Measurements from ENCODE around the gene PIBF1. TPM values are rescaled to one million over a fixed set of nuclear protein-coding genes. Genes with fewer than 3 reads are reported as not detected.

The PIBF1 gene
- total and polyA plus RNA-seq, 4 donors = 3.1 to 18.3 (median 6.5) TPM

DNA sequence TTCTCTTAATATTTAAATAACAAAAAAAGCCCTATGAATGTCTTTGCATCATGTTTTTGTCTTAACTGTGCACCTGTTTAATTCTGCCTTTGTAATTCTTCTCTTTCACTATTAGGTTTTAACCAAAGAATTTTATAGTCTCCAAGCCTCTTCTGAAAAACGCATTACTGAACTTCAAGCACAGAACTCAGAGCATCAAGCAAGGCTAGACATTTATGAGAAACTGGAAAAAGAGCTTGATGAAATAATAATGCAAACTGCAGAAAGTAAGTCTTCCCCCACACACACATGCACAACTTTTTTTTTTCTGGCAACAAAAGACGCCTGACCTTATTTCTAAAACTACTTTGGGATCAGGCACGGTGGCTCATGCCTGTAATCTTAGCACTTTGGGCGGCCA lies 126.5 kb downstream of the PIBF1 start (continued):
- TF ChIP-seq FOXA1 (IDR thresholded peaks at IDR 0.05) (no peak), RXRA (IDR thresholded peaks at IDR 0.05) (no peak), SP1 (IDR thresholded peaks at IDR 0.05) (no peak)
- TF ChIP-seq, protein P1, sequence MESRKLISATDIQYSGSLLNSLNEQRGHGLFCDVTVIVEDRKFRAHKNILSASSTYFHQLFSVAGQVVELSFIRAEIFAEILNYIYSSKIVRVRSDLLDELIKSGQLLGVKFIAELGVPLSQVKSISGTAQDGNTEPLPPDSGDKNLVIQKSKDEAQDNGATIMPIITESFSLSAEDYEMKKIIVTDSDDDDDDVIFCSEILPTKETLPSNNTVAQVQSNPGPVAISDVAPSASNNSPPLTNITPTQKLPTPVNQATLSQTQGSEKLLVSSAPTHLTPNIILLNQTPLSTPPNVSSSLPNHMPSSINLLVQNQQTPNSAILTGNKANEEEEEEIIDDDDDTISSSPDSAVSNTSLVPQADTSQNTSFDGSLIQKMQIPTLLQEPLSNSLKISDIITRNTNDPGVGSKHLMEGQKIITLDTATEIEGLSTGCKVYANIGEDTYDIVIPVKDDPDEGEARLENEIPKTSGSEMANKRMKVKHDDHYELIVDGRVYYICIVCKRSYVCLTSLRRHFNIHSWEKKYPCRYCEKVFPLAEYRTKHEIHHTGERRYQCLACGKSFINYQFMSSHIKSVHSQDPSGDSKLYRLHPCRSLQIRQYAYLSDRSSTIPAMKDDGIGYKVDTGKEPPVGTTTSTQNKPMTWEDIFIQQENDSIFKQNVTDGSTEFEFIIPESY (IDR thresholded peaks at IDR 0.05) = no peak

DNA sequence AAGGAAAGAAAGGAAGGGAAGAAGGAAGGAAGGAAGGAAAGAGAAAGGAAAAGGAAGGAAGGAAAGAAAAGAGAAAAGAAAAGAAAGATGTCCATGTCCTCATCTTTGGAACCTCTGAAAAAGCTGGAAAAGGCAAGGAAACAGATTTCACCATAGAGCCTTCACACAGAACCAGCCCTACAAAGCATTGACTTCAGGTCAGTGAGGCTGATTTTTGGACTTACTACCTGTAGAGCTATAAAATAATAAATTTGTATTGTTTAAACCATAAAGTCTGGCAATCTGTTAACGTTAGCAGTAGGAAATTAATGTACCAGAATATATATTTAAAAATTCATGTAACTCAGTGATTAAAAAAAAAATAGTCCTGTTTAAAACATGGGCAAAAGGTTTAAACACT lies 130.0 kb downstream of the PIBF1 start:
- Histone ChIP-seq H3K4me3 (ENCODE audit: low read depth in 1 of 3, low read length in 3 of 3) (no peak overlapping the region), H3K36me3 (ENCODE audit: control insufficient read depth in 4 of 4, insufficient read depth in 3 of 4, low read depth in 1 of 4, low read length in 3 of 4) (peaks cover 7 to 20% (median 12%) of the 10 kb centered on the region in 4 donors), H3K4me1 (ENCODE audit: control insufficient read depth in 4 of 4, insufficient read depth in 4 of 4, low read length in 3 of 4) (no peaks in the 10 kb centered on the region), H3K9me3 (ENCODE audit: control insufficient read depth in 4 of 4, low read length in 3 of 4) (no peaks in the 10 kb centered on the region), H3K9ac (ENCODE audit: low read depth in 1 of 2, low read length in 2 of 2) (no peak overlapping the region), H3K27me3 (ENCODE audit: control insufficient read depth in 4 of 4, insufficient read depth in 4 of 4, low read length in 3 of 4) (no peaks in the 10 kb centered on the region), H3K27ac (ENCODE audit: low read depth in 1 of 2, low read length in 2 of 2) (no peak overlapping the region)
- no peak for DNase-seq (ENCODE audit: low spot score)
- TF ChIP-seq HNF4A (conservative IDR thresholded peaks at IDR 0.05) (no peak), JUND (IDR thresholded peaks at IDR 0.05) (no peak), EGR1 (IDR thresholded peaks at IDR 0.05; ENCODE audit: low read depth in 2 of 2) (no peak), FOXA2 (IDR thresholded peaks at IDR 0.05) (no peak), NR2F2 (IDR thresholded peaks at IDR 0.05) (no peak), RXRA (IDR thresholded peaks at IDR 0.05) (no peak), HNF4G (IDR thresholded peaks at IDR 0.05) (no peak), RAD21 (IDR thresholded peaks at IDR 0.05) (no peak), SP1 (IDR thresholded peaks at IDR 0.05) (no peak)
- TF ChIP-seq, protein P2, sequence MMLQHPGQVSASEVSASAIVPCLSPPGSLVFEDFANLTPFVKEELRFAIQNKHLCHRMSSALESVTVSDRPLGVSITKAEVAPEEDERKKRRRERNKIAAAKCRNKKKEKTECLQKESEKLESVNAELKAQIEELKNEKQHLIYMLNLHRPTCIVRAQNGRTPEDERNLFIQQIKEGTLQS (IDR thresholded peaks at IDR 0.05) = no peak
- TF ChIP-seq, protein P1 (IDR thresholded peaks at IDR 0.05) = no peak
- TF ChIP-seq, protein P3, sequence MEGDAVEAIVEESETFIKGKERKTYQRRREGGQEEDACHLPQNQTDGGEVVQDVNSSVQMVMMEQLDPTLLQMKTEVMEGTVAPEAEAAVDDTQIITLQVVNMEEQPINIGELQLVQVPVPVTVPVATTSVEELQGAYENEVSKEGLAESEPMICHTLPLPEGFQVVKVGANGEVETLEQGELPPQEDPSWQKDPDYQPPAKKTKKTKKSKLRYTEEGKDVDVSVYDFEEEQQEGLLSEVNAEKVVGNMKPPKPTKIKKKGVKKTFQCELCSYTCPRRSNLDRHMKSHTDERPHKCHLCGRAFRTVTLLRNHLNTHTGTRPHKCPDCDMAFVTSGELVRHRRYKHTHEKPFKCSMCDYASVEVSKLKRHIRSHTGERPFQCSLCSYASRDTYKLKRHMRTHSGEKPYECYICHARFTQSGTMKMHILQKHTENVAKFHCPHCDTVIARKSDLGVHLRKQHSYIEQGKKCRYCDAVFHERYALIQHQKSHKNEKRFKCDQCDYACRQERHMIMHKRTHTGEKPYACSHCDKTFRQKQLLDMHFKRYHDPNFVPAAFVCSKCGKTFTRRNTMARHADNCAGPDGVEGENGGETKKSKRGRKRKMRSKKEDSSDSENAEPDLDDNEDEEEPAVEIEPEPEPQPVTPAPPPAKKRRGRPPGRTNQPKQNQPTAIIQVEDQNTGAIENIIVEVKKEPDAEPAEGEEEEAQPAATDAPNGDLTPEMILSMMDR (IDR thresholded peaks at IDR 0.05; ENCODE audit: low read depth, low read length, missing input control) = no peak
- TF ChIP-seq, protein P4, sequence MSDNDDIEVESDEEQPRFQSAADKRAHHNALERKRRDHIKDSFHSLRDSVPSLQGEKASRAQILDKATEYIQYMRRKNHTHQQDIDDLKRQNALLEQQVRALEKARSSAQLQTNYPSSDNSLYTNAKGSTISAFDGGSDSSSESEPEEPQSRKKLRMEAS (IDR thresholded peaks at IDR 0.05) = no peak
- WGBS = 96% methylated on average over 1 of the region's 1 CpG

DNA sequence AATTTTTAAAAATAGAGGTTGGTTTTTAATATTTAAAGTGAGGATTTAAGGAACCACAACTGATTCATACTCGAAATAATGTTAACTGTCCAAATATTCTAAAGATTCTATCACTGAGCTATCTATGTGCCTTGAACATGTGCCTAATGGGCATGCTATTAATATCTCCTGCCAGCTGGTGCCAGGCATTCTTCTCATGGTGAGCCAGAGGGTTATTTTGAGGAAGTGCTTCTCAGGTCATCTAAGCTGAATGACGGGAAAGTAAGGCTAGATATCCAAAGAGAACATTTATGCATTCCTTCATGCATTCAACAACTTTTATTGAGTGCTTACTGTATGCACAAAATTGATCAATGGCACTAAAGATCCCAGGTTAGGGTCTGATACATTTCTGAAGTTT lies 138.2 kb downstream of the PIBF1 start:
- H3K4me3 ChIP-seq (ENCODE audit: low read depth in 1 of 3, low read length in 3 of 3) = no peak overlapping the region
- H3K27me3 ChIP-seq (ENCODE audit: control insufficient read depth in 4 of 4, insufficient read depth in 4 of 4, low read length in 3 of 4) = no peaks in the 10 kb centered on the region
- TF ChIP-seq SP1 (IDR thresholded peaks at IDR 0.05) = no peak
- TF ChIP-seq HNF4A (conservative IDR thresholded peaks at IDR 0.05) = no peak
- TF ChIP-seq, protein P1 (IDR thresholded peaks at IDR 0.05) = no peak
- no peak for TF ChIP-seq YY1 (IDR thresholded peaks at IDR 0.05)
- TF ChIP-seq RAD21 (IDR thresholded peaks at IDR 0.05) = no peak
- TF ChIP-seq TAF1 (conservative IDR thresholded peaks at IDR 0.05) = no peak
- TF ChIP-seq FOXA2 (IDR thresholded peaks at IDR 0.05) = no peak
- TF ChIP-seq EGR1 (IDR thresholded peaks at IDR 0.05; ENCODE audit: low read depth in 2 of 2) = no peak
- no peak for TF ChIP-seq HNF4G (IDR thresholded peaks at IDR 0.05)
- no peak for TF ChIP-seq GABPA (IDR thresholded peaks at IDR 0.05 in 1 of 2, conservative IDR thresholded peaks at IDR 0.05 in 1 of 2)
- no peak for TF ChIP-seq JUND (IDR thresholded peaks at IDR 0.05)
- TF ChIP-seq, protein P4 (IDR thresholded peaks at IDR 0.05) = no peak
- TF ChIP-seq, protein P3 (IDR thresholded peaks at IDR 0.05; ENCODE audit: low read depth, low read length, missing input control) = no peak
- 83% methylated on average over 2 of the region's 2 CpGs for WGBS
- no peak overlapping the region for H3K27ac ChIP-seq (ENCODE audit: low read depth in 1 of 2, low read length in 2 of 2)
- no peak for DNase-seq (ENCODE audit: low spot score)
- peaks cover 2 to 26% (median 9%) of the 10 kb centered on the region in 4 donors for H3K36me3 ChIP-seq (ENCODE audit: control insufficient read depth in 4 of 4, insufficient read depth in 3 of 4, low read depth in 1 of 4, low read length in 3 of 4)
- no peak overlapping the region for H3K9ac ChIP-seq (ENCODE audit: low read depth in 1 of 2, low read length in 2 of 2)
- H3K9me3 ChIP-seq (ENCODE audit: control insufficient read depth in 4 of 4, low read length in 3 of 4) = no peaks in the 10 kb centered on the region
- H3K4me1 ChIP-seq (ENCODE audit: control insufficient read depth in 4 of 4, insufficient read depth in 4 of 4, low read length in 3 of 4) = no peaks in the 10 kb centered on the region
